Ureter (tissue), 1 donor: ENCODE data around the gene EEIG1. TPM values are rescaled to one million over a fixed set of nuclear protein-coding genes. Genes with fewer than 3 reads are reported as not detected.
"Not testable (repeated sequence)": the region's sequence is repeated elsewhere in the genome, so short reads cannot be mapped to it uniquely, and the experiment has no call there.

Source experiments
- DNase-seq: peaks from one replicate; pipeline ENCODE4 v3.0.0-alpha.2; 2020; ENCODE audit warnings: low spot score
- total RNA-seq: library from RNA; stranded (reverse); gene quantifications from one replicate; pipeline ENCODE4 v1.2.4, GENCODE V29; 2023
- donor health status: DM: yes; HTN: yes; CAD: no.

The EEIG1 gene
- total RNA-seq: 99.6 TPM

DNA sequence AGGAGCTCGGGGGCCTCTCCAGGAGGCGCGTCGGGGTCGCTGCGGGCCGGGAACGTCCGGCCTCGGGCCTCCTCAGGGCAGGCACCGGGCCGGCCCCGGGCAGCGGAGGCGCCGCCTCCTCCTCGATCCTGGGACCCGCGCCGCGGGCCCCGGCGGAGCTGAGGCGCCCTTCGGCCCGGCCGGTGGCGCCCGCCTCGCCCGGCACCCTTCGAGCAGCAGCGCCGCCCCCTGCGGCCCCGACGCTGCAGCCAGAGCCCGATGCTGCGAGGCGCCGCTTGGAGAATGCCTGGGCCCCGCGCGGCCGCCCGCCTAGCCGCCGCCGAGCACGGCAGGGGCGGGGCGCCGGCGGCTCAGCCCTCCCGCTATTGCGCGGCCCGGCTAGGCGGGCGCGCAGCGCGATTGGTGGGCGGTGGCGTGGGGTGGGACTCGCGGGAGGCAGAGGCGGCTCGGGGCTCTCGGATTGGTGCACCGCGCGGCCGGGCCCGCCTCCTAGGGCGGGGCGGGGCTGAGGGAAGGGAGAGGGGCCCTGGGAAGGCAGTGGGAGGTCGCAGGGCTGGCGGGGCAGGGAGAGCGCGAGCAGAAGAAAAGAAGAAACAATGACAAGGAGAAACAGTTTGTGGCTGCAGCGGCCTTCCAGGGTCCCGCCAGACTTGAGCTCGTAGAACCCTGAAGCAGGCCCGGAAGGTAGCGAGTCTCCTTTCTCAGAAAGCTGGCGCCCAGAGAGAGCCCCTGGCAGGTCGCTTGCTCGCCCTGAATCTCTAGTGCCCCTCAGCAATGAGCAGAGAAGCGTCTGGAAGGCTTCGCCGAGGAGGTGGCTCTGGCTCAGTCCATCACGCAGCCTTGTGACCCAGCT, at the start of gene EEIG1:
Gene EEIG1, minus strand, starts transcription at position 284 of the 853 bp plus-strand sequence. CDS start 852 bp downstream, outside the sequence.
- peak; percentile 97 for DNase-seq

DNA sequence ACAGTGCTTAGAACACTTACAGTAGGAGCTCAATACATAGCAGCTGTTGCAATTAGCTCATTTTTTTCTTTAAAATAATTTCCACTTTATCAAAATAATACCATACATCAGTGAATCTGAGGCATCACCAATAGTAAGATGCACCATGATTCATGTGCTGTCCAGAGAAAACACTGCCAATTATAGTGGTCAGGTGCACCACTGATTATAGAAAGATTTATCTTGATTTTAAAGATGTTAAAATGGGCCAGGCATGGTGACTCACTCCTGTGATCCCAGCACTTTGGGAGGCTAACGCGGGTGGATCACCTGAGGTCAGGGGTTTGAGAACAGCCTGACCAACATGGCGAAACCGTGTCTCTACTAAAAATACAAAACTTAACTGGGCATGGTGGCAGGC, 46.9 kb upstream of the EEIG1 start:
- no peak for DNase-seq

DNA sequence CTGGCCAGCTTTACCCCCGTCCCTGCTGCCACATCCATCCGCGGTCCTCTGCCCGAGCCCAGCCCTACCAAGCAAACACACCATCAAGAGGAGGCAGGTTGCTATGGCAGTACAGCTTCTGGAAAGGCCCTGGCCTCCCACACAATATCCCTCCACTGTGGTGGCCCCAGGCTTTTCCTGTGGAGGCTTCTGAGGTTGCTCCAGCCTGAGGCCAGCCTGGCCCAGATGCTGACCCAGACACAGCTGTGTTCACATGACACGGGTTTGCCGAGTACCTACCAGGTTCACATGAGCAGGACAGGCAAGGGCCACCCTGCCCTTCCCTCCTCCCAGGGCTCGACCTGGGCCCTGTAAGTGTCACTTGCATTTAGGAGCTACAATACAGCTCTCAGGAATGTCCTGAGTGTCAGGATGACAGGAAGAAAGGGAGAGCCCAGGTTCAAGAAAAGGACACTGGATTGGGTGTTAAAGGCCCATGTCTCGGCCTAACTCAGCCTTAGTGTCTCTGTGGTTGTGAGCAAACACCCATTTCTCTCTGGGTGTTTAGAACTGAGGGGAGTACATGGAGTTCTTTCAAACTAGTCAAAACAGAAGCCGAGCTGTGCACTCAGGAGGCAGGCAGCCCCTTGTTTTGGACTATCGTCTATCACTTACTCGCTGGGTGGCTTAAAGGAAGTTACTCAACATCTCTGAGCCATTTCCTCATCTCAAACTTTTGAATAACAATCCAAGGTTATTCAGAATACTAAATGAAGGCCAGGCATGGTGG, 46.2 kb upstream of the EEIG1 start:
- DNase-seq: no peak

DNA sequence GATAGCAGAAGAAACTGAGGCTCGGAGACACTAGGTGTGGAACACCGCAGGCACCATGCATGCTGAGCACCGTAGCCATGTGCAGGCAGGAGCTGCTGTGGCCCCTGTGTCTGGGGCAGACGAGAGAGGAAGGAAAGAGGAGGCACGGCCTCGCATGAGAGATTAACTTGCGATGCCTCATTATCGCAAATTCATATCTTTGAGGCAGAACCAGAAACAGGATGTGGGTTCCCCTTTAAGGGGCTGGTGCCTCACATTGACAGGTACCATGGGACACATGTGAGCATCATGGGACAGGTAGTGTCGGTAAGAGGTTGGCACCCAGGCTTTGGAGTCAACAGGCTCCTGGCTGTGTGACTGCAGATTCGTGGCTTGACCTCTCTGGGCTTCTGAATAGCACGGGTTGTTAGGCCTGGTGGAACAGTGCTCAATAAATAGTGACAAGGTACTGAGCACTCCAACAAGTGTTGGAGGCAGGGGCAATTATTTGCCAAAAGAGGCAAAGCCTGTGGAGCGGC, 45.5 kb upstream of the EEIG1 start:
- DNase-seq: no peak

DNA sequence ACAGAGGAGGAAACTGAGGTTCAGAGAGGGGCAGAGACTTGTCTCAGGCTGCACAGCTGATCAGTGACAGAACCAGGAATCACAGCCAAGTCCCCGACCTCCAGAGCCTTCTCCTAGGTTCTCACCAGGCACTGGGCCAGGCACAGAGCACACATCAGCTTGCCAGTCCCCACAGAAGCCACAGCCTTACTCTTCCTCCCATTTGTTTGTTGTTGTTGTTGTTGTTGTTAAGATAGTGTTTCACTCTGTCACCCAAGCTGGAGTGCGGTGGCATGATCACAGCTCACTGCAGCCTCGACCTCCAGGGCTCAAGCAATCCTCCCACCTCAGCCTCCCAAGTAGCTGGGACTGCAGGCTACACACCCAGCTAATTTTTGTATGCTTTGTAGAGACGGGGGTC, 44.9 kb upstream of the EEIG1 start:
- DNase-seq: no peak

DNA sequence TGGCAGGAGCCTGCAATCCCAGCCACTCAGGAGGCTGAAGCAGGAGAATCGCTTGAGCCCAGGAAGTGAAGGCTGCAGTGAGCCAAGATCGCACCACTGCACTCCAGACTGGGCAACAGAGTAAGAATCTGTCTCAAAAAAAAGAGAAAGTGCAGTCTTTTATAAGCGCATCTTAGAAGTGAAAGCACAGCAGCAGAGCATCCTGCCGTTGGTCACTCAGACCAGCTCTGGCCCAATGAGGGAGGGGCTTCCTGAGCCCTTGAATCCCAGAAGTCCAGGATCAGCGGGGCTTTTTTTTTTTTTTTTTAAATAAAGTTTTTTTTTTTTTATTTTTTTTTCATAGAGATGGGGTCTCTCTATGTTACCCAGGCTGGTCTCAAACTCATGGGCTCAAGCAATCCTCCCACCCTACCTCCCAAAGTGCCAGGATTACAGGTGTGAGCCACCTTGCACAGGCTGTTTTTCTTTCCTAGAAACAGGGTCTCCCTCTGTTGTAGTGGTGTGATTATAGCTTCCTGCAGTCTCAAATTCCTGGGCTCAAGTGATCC, 44.0 kb upstream of the EEIG1 start:
- no peak for DNase-seq

DNA sequence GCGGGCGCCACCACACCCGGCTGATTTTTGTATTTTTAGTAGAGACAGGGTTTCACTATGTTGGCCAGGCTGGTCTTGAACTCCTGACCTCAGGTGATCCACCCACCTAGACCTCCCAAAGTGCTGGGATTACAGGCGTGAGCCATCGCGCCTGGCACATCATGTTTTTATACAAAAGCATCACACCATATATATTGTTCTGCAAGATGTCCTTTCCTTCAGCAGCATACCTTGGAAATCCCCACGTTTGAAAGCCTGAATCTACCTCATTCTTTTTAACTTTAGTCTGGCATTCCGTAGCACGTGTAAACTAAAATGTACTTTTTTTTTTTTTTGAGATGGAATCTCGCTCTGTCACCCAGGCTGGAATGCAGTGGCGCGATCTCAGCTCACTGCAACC, 42.9 kb upstream of the EEIG1 start:
- not testable (repeated sequence) for DNase-seq

DNA sequence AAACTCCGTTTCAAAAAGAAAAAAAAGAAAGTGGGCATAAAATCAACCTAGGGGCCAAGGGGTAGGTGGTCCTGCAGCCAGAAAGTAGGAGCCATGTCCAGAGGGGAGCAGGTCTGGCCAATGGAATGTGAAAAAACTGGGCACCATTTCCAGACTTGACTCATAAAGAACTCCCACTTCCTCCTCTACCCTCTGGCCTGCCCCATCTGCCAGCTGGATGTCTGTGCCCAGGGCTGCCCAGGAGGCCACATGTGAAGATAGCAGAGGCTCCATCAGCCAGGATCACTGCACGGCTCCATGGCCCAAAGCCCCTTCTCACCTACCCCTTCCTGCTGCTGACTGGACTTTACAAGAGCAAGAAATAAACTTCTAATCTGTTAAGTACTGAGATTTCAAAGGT, 42.1 kb upstream of the EEIG1 start:
- no peak for DNase-seq

DNA sequence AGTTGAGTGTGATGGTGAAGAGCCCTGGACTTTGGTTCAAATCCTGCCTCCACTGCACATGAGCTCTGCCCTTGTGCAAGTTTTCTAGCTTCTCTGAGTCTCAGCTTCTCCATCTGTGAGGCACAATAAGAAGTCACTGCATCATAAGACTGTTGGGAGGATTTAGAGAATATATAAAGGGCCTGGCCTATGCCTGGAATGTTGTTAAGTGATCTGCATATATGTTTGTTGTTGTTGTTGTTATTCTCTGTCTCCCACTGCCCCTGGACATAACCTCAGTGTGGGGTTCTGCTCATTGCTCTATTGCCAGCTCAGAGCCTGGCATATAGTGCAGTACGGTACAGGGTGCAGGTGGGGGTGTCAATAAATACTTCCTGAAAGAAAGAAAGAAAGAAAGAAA, 40.3 kb upstream of the EEIG1 start:
- no peak for DNase-seq

DNA sequence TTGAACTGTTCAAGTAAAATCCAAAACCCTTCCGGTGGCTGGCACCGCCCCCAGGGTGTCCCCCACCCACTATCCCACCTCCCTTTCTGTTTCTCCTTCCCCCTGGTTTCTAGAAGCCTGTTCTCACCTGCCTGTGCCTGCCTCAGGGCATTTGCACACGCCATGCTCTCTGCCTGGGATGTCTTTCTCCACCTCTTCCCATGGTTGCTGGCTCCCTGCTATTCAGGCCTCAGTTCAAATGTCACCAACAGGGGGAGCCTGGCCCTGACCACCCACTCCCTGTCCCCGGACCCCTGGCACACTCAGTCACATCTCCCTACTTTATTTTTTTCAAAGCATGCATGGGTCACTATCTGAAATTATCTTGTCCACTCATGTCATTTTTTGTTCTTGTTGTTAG, 39.9 kb upstream of the EEIG1 start:
- DNase-seq: no peak

DNA sequence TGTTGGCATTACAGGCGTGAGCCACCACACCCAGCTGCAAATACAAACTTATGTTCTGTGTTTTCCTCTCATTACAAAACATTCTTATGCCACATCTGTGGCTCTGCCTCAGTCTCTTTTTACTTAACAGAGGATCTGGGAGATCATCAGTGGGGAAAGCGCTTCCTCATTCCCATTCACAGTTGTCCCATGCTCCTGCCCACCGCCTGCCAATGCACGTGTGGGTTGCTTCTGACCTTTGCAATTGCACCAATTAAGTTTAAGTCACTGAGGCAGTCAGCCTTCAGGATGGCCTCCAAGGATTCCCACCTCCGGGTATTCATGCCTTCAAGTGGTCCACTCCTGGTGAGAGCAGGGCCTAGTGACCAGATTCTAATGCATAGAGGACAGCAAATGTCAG, 34.9 kb upstream of the EEIG1 start:
- no peak for DNase-seq

DNA sequence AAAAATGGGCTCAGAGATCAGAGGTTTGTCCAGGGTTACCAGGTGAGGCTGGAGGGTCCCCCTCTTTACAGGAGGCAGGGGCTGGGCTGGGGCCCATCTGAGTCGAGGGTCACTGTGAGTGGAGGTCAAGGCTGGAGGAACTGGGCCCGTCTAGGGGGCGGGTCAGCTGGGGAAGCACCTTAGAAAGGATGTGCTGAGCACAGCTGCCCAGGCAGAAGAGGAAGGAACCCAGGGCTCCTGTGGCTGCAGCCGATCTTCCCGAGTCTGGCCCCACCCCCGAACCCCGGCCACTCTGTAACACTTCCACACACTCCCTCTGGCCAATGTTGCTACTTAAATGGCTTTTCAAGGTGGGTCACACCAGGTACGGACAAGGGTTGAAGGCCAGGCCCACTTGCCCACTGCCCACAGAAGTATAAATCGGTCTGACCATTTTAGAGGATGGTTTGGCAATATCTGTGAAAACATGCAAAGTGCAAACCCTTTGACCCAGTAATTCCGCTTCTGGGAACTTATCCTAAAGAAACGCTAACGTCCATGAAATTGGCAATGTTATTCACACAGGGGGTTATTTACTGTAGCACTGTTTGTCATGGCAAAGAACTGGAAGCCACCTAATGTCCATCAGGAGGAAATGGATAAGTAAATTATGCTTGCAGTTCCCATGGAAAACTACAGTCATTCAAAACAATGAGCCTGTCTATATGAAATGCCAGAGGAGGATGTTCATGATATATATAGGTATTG, 30.5 kb upstream of the EEIG1 start:
- no peak for DNase-seq

DNA sequence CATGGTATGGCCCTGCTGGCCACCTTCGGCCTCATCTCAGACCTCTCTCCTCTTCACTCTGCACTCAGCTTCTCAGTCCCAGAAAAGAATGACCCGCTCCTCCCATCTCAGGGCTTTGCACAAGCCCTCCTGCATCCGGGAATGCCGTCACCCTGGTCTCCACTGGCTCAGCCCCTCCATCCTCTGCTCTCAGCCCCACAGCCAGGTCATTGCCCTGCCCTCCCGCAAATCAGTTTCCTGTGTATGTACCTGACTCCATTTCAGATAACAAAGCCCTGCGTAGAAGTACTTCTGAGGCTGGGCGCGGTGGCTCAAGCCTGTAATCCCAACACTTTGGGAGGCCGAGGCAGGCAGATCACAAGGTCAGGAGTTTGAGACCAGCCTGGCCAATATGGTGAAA, 28.9 kb upstream of the EEIG1 start:
- DNase-seq: no peak

DNA sequence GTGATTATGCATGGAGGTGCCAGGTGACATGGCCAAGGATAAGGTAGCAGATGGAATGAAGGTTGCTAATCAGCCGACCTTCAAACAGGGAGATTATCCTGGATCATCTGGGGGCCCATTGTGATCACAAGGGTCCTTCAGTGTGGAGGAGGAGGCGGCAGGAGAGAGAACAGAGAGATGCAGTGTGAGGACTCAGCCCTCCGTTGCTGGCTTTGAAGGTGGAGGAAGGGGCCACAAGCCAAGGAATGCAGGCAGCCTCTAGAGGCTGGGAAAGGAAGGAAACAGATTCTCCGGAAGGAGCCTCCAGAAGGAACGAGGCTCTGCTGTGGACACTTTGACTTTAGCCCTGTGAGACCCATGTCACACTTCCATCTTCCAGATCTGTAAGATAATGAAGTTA, 27.4 kb upstream of the EEIG1 start:
- DNase-seq: no peak

DNA sequence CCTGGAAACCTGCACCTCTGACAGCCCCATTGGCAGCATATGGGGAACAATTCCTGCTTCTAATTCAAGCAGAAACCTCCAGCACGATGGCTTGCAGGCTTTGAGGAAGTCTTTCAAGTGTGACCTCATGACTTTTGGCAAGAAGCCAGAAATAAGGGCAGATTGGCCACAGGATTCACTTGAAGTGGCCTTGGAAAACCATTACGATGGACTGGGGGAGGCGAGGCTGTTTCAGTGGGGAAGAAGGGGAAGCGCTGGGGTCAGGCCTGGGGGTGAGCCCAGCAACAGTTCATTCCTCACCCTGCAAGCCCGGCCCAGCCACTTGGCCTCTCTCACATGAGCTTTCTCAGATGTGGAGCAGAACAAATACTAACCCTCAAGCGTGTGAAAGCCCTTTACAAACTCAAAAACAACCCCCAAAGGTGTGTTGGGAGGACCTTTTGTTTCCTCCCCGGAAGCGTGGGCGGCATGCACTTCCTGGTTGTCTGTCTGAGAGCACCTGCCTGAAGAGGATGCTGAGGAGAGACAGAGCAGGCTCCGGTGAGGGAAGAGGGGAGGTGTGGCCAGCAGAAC, 26.9 kb upstream of the EEIG1 start:
- DNase-seq: peak; percentile 69

DNA sequence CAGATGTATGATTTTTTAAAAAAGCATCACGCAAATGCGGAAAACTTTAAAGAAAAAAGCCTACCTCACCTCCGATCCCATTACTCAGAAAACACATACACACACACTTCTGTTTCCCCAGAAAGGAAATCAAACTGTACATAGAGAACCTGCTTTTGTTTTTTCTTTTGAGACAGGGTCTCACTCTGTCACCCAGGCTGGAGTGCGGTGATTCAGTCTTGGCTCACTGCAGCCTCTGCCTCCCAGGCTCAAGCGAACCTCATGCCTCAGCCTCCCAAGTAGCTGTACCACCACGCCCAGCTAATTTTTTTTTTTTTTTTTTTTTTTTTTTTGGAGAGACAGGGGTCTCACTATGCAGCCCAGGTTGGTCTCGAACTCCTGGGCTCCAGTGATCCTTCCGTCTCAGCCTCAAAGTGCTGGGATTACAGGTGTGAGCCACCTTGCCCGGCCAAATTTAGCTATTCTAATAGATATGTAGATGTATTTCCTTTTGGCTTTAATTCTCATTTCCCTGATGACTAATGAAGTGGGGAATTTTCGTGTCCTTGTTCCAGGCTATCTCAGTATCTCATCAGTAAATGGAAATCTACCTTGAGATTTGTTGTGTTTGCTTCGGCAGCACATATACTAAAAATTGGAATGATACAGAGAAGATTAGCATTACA, 25.7 kb upstream of the EEIG1 start:
- no peak for DNase-seq

DNA sequence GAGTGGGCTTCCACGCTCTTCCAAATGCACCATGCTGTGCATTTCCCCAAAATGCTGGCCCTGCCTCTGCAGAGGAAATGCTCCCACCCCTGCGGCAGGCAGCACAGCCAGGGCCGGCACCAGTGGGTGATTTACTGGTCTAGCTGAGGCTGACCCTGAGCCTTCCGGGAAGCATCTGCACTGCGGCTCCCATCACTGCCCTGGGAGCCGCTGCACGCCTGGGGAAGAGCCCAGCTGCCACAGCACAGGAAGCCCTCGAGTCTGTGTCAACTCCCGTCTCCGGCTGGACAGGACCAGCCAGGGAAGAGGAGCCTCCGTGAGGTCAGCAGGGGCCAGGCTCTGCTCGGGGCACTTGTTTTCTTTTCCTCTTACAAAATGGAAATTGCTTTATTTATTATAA, 25.1 kb upstream of the EEIG1 start:
- DNase-seq: no peak

DNA sequence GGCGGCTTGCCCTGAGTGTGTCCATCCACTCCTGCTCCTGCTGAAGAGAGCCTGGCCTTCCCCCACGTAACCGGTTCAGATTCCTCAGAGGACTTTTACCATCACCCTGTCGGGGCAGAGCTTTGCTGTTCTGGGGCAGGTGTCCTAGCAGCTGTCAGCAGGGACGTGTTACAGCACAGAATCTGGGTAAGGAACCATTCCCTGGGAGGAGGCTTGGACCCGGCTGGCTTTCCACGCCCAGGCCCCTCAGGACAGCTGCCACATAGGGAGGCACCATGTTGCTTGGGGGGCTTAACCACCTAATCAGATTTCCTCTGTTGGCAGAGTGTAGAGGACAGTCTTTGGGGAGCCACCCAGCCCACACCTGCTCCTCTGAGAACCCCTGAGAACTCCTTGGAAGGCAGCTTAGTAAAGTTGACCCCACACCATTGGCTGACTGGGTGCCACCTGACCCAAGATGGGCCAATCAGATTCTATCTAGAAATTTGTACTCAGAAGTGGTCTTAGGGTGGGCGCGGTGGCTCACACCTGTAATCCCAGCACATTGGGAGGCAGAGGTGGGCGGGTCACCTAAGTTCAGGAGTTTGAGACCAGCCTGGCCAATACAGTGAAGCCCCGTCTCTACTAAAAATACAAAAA, 23.3 kb upstream of the EEIG1 start:
- no peak for DNase-seq

DNA sequence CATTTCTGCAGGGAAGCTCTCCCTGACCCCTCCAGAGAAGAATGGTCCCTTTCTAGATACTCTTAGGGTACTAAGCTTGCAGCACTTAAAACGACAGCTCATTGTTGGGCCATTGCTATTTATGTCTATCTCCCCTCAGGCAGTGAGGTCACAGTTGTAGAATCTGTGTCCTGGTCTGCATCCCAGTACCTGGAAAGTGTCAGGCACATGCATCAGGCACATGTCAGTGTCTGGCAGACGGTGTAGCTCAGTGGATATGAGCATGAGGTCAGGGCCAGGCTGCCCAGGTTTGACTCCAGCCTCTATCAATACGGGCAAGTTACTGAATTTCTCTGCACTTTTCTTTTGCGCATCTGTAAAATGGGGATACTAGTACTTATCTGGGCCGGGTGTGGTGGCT, 22.2 kb upstream of the EEIG1 start:
- no peak for DNase-seq

DNA sequence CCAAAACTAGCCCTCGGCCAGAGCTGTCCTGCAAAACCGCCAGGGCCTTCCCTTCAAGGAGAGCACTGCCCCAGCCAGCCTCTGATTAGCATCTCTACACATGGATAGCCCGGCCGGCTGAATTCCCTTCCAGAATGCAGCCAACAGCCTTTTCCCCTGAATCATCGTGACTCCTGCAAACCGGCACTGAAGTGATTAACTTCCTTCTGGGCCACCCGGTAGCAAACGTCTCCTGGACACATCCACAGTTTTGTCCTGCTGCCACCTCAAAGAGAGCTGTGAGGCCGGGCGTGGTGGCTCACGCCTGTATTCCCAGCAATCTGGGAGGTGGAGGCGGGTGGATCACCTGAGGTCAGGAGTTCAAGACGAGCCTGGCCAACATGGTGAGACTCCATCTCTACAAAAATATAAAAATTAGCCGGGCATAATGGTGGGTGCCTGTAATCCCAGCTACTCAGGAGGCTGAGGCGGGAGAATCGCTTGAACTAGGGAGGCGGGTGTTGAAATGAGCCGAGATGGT, 21.1 kb upstream of the EEIG1 start:
- peak; percentile 70 for DNase-seq
